HEK293 (cell line): ENCODE data around the gene OSBPL10.

ENCODE experiments used
- CTCF ChIA-PET: fragments of 350-600 bp; formaldehyde crosslinking; extraction: SDS; loops from one replicate; lab custom pipeline; 2021; ENCODE audit warnings: antibody characterized with exemption; lab: Yijun Ruan, JAX
- POLR2A ChIA-PET: fragments of 300-600 bp; formaldehyde crosslinking; extraction: SDS; loops from one replicate; lab custom pipeline; 2020; ENCODE audit warnings: antibody characterized with exemption, inconsistent platforms; lab: Yijun Ruan, JAX
- H3K27ac ChIP-seq: fragments of 200-500 bp; sonication (Bioruptor generic); 2 replicates; pipeline ENCODE4 v1.5.1; 2014; ENCODE audit warnings: low read depth, low read length, control low read depth, inconsistent platforms; ENCODE audit errors: extremely low read depth
- H3K36me3 ChIP-seq, 2 experiments: fragments of 200-500 bp in 1 of 2; sonication (Bioruptor generic) in 1 of 2; 1 replicate in 1 of 2; 2 replicates in 1 of 2; pipeline ENCODE4 v1.5.1; 2014 to 2017; ENCODE audit warnings: inconsistent platforms in 2 of 2, low read length in 2 of 2; ENCODE audit not compliant: control insufficient read depth in 2 of 2, insufficient read depth in 1 of 2
- H3K4me1 ChIP-seq: fragments of 200-500 bp; sonication (Bioruptor generic); 2 replicates; pipeline ENCODE4 v1.5.1; 2014; ENCODE audit warnings: mild to moderate bottlenecking, low read length, inconsistent platforms; ENCODE audit not compliant: control insufficient read depth, insufficient read depth
- H3K4me3 ChIP-seq: 2 replicates; pipeline ENCODE4 v1.5.1; 2011; ENCODE audit warnings: low read depth, mild to moderate bottlenecking, control low read depth, low read length, moderate library complexity
- H3K9me3 ChIP-seq: fragments of 200-500 bp; sonication (Bioruptor generic); 2 replicates; pipeline ENCODE4 v1.5.1; 2014; ENCODE audit warnings: low read depth, low read length, inconsistent platforms; ENCODE audit not compliant: control insufficient read depth, insufficient read depth
- GFI1B ChIP-seq: fragments of 450-650 bp; formaldehyde crosslinking; IDR thresholded peaks from 2 replicates; pipeline ENCODE4 v1.5.1; 2016; ENCODE audit warnings: missing biosample characterization, missing genetic modification characterization
- HOXD13 ChIP-seq: sonication (generic); formaldehyde crosslinking; IDR thresholded peaks from 2 replicates; pipeline ENCODE4 v1.8.0; 2022; ENCODE audit warnings: missing genetic modification reagents, borderline replicate concordance
- KLF9 ChIP-seq: fragments of 450-650 bp; formaldehyde crosslinking; IDR thresholded peaks from 2 replicates; pipeline ENCODE4 v1.5.1; 2016; ENCODE audit warnings: missing biosample characterization, missing genetic modification characterization, low read depth
- MZF1 ChIP-seq: fragments of 450-650 bp; formaldehyde crosslinking; IDR thresholded peaks from 2 replicates; pipeline ENCODE4 v1.5.1; 2017; ENCODE audit warnings: missing biosample characterization, missing genetic modification characterization, borderline replicate concordance
- REPIN1 ChIP-seq: fragments of 450-650 bp; formaldehyde crosslinking; IDR thresholded peaks from 2 replicates; pipeline ENCODE4 v1.5.1; 2017; ENCODE audit warnings: missing biosample characterization, missing genetic modification characterization, low read depth
- SP7 ChIP-seq: fragments of 450-650 bp; formaldehyde crosslinking; IDR thresholded peaks from 2 replicates; pipeline ENCODE4 v1.5.1; 2016; ENCODE audit warnings: missing biosample characterization, missing genetic modification characterization
- ZBTB20 ChIP-seq: fragments of 450-650 bp; formaldehyde crosslinking; IDR thresholded peaks from 2 replicates; pipeline ENCODE4 v1.5.1; 2016; ENCODE audit warnings: missing biosample characterization, missing genetic modification characterization
- ZFP3 ChIP-seq: fragments of 450-650 bp; formaldehyde crosslinking; IDR thresholded peaks from 2 replicates; pipeline ENCODE4 v1.5.1; 2016; ENCODE audit warnings: low read depth, missing biosample characterization, missing genetic modification characterization
- ZNF223 ChIP-seq: fragments of 450-650 bp; formaldehyde crosslinking; IDR thresholded peaks from 2 replicates; pipeline ENCODE4 v1.5.1; 2016; ENCODE audit warnings: missing biosample characterization, missing genetic modification characterization
- ZNF280D ChIP-seq: fragments of 450-650 bp; formaldehyde crosslinking; IDR thresholded peaks from 2 replicates; pipeline ENCODE4 v1.5.1; 2016; ENCODE audit warnings: missing biosample characterization, missing genetic modification characterization
- ZNF354C ChIP-seq: fragments of 450-650 bp; formaldehyde crosslinking; IDR thresholded peaks from 2 replicates; pipeline ENCODE4 v1.5.1; 2016; ENCODE audit warnings: missing biosample characterization, missing genetic modification characterization, low read depth, borderline replicate concordance
- ZNF366 ChIP-seq: fragments of 450-650 bp; formaldehyde crosslinking; conservative IDR thresholded peaks from 2 replicates; pipeline ENCODE4 v1.5.1; 2016; ENCODE audit warnings: missing biosample characterization, missing genetic modification characterization
- ZNF423 ChIP-seq: fragments of 450-650 bp; formaldehyde crosslinking; IDR thresholded peaks from 2 replicates; pipeline ENCODE4 v1.5.1; 2016; ENCODE audit warnings: missing biosample characterization, missing genetic modification characterization
- ZNF514 ChIP-seq: fragments of 450-650 bp; formaldehyde crosslinking; IDR thresholded peaks from 2 replicates; pipeline ENCODE4 v1.5.1; 2016; ENCODE audit warnings: missing biosample characterization, missing genetic modification characterization
- ZNF518A ChIP-seq: fragments of 450-650 bp; formaldehyde crosslinking; conservative IDR thresholded peaks from 2 replicates; pipeline ENCODE4 v1.5.1; 2016; ENCODE audit warnings: low read depth, missing biosample characterization, missing genetic modification characterization
- ZNF560 ChIP-seq: fragments of 450-650 bp; formaldehyde crosslinking; IDR thresholded peaks from 2 replicates; pipeline ENCODE4 v1.5.1; 2017; ENCODE audit warnings: missing biosample characterization, missing genetic modification characterization, borderline replicate concordance
- ZNF580 ChIP-seq: fragments of 450-650 bp; formaldehyde crosslinking; IDR thresholded peaks from 2 replicates; pipeline ENCODE4 v1.5.1; 2016; ENCODE audit warnings: missing biosample characterization, missing genetic modification characterization
- ZNF670 ChIP-seq: fragments of 450-650 bp; formaldehyde crosslinking; IDR thresholded peaks from 2 replicates; pipeline ENCODE4 v1.5.1; 2016; ENCODE audit warnings: missing biosample characterization, missing genetic modification characterization, low read depth
- ZNF692 ChIP-seq: fragments of 450-650 bp; formaldehyde crosslinking; IDR thresholded peaks from 2 replicates; pipeline ENCODE4 v1.5.1; 2016; ENCODE audit warnings: missing biosample characterization, missing genetic modification characterization
- ZNF768 ChIP-seq: fragments of 450-650 bp; formaldehyde crosslinking; IDR thresholded peaks from 2 replicates; pipeline ENCODE4 v1.5.1; 2018; ENCODE audit warnings: missing biosample characterization, mild to moderate bottlenecking, missing genetic modification characterization
- ZSCAN16 ChIP-seq: fragments of 450-650 bp; formaldehyde crosslinking; IDR thresholded peaks from 2 replicates; pipeline ENCODE4 v1.5.1; 2016; ENCODE audit warnings: missing biosample characterization, missing genetic modification characterization
- ZSCAN23 ChIP-seq: fragments of 450-650 bp; formaldehyde crosslinking; IDR thresholded peaks from 2 replicates; pipeline ENCODE4 v1.5.1; 2016; ENCODE audit warnings: missing biosample characterization, missing genetic modification characterization
- ZXDB ChIP-seq: fragments of 450-650 bp; formaldehyde crosslinking; IDR thresholded peaks from 2 replicates; pipeline ENCODE4 v1.5.1; 2016; ENCODE audit warnings: missing biosample characterization, missing genetic modification characterization

The OSBPL10 gene

GRCh38 chr3:31791090-31791430, 190.0 kb downstream of the OSBPL10 start:
- POLR2A ChIA-PET: no interaction called here
- H3K36me3 ChIP-seq: no peaks in the 10 kb centered on the region
- CTCF ChIA-PET: no interaction called here

GRCh38 chr3:31790193-31791089, 190.6 kb downstream of the OSBPL10 start:
- CTCF ChIA-PET: no interaction called here
- H3K4me3 ChIP-seq: no peak overlapping the region
- no peaks in the 10 kb centered on the region for H3K9me3 ChIP-seq
- H3K27ac ChIP-seq: no peak overlapping the region
- no peak for TF ChIP-seq GFI1B (tag by site-specific recombination)
- no peak for TF ChIP-seq ZBTB20 (tag by site-specific recombination)
- no peak for TF ChIP-seq ZNF560 (tag by site-specific recombination)
- H3K36me3 ChIP-seq: no peaks in the 10 kb centered on the region
- H3K4me1 ChIP-seq: no peaks in the 10 kb centered on the region
- POLR2A ChIA-PET: no interaction called here

More at GRCh38 chr3:31791090-31791430, 190.0 kb downstream of the OSBPL10 start:
- H3K4me1 ChIP-seq: no peaks in the 10 kb centered on the region
- H3K27ac ChIP-seq: no peak overlapping the region
- TF ChIP-seq ZNF768 (tag by site-specific recombination) (no peak), KLF9 (no peak), ZSCAN16 (no peak), ZNF670 (no peak), ZFP3 (tag by site-specific recombination) (no peak), ZNF354C (tag by site-specific recombination) (no peak), ZXDB (no peak), MZF1 (tag by site-specific recombination) (no peak), ZNF423 (tag by site-specific recombination) (no peak), ZNF280D (tag by site-specific recombination) (no peak), ZNF692 (tag by site-specific recombination) (no peak), ZNF223 (no peak), HOXD13 (no peak), REPIN1 (tag by site-specific recombination) (no peak), ZNF366 (tag by site-specific recombination) (no peak), ZNF514 (no peak)
- H3K4me3 ChIP-seq: no peak overlapping the region
- no peaks in the 10 kb centered on the region for H3K9me3 ChIP-seq

- no peaks in the 10 kb centered on the region for H3K36me3 ChIP-seq
- POLR2A ChIA-PET: no interaction called here
- no peaks in the 10 kb centered on the region for H3K9me3 ChIP-seq
- CTCF ChIA-PET: no interaction called here
- H3K27ac ChIP-seq: no peak overlapping the region
- H3K4me3 ChIP-seq: no peak overlapping the region
- no peaks in the 10 kb centered on the region for H3K4me1 ChIP-seq
- TF ChIP-seq ZNF580 (no peak), ZSCAN23 (tag by site-specific recombination) (no peak), SP7 (tag by site-specific recombination) (no peak), ZNF518A (no peak)
Measured at GRCh38 chr3:31789429-31789828, 191.6 kb downstream of the OSBPL10 start.
